ENCODE measurements around the gene CAPSL. TPM values are rescaled to one million over a fixed set of nuclear protein-coding genes. Genes with fewer than 3 reads are reported as not detected.

The CAPSL gene
- total and polyA plus RNA-seq, 2 donors (not counting 3 experiments of a cell fraction or from before 2014, with no cell fraction given) = not detected

DNA sequence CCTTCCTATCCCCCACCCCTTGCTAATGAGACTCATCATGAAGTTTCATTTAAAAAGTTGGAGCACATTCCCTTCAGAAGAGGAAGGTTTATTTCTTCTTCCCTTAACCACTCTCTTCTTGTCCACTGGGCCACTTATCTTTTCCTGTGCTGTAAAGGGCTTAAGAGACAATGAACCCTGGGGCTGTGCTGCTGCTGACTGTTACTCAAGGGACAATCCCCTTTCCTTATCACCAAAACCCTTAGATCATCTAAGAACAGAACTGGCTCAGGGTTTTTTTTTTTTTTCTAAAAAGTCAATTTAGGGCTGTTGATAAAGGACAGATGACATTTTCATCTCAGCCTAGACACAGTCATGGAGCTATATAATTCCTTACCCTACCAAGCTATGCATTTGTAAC is 29.6 kb downstream of the CAPSL start:
- intact Hi-C loops (cut with micrococcal nuclease) (no loop called here), dilution Hi-C loops (cut with MboI; ENCODE audit: extremely low pct_ligation_motif_present, low sequenced_read_pairs) (no loop called here)
- BruUV-seq (replicated peaks) = no TSS peak
- Histone ChIP-seq H3K9me1 (replicated peaks; ENCODE audit: control insufficient read depth, extremely low read depth, insufficient read depth, low read length) (no peaks in the 10 kb centered on the region), H4K20me1 (replicated peaks; ENCODE audit: control insufficient read depth, extremely low read depth, insufficient read depth, low read length) (no peaks in the 10 kb centered on the region), H3K4me3 (replicated peaks in 1 of 3; ENCODE audit: insufficient read depth in 1 of 3, low read depth in 1 of 3, low read length in 3 of 3) (no peak overlapping the region), H3K36me3 (ENCODE audit: control insufficient read depth in 2 of 2, extremely low read depth in 1 of 2, insufficient read depth in 2 of 2, low read length in 2 of 2) (no peaks in the 10 kb centered on the region), H3K4me1 (ENCODE audit: control insufficient read depth, extremely low read depth, insufficient read depth, low read length) (no peaks in the 10 kb centered on the region), H3K27me3 (ENCODE audit: control insufficient read depth in 2 of 2, insufficient read depth in 2 of 2, low read length in 2 of 2) (peaks cover 1 to 3% of the 10 kb centered on the region in 2 experiments), H3K27ac (ENCODE audit: insufficient read depth, low read depth, low read length) (no peak overlapping the region), H3K4me2 (ENCODE audit: insufficient read depth, low read length) (no peak overlapping the region), H3K79me2 (ENCODE audit: control insufficient read depth, insufficient read depth, low read length) (no peaks in the 10 kb centered on the region), H3K9ac (replicated peaks; ENCODE audit: extremely low read depth, insufficient read depth, low read length) (no peak overlapping the region), H2AFZ (ENCODE audit: low read depth, low read length) (no peak overlapping the region), H3K9me3 (replicated peaks; ENCODE audit: control insufficient read depth, insufficient read depth, low read length) (no peaks in the 10 kb centered on the region)
- TF ChIP-seq JUN (IDR thresholded peaks at IDR 0.05; ENCODE audit: borderline replicate concordance, insufficient read depth, insufficient read length, low read depth) = no peak
- ChIA-PET POLR2A (no interaction called here), CTCF (interaction anchor here (0.8 kb wide), 1 partner anchor 15 kb away, joined by 4 read pairs; no protein-coding TSS in a partner anchor)
- DNase-seq (ENCODE audit: low read depth, low spot score) = no peak
- no peak for FAIRE-seq

DNA sequence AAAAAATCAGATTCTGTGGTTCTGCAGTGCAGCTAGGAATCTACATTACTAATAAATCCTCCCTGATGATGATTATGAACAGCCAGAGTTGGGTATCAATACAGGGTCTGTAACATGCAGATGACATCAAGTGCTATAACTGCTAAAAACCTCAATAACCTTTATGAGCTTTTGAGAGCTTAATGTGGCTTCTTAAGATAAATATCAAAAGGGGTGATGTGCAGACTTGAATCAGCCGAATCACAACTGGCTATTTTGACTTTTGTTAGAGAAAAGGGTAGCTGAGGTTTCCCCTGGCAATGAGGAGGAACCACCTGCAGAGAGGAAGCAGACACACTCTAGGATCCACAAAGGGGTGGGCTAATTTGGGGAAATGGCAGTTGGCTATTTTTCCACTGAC is 30.2 kb downstream of the CAPSL start:
- Histone ChIP-seq H4K20me1 (replicated peaks; ENCODE audit: control insufficient read depth, extremely low read depth, insufficient read depth, low read length) (no peaks in the 10 kb centered on the region), H3K27me3 (ENCODE audit: control insufficient read depth in 2 of 2, insufficient read depth in 2 of 2, low read length in 2 of 2) (peaks cover 1 to 3% of the 10 kb centered on the region in 2 experiments), H2AFZ (ENCODE audit: low read depth, low read length) (no peak overlapping the region), H3K9ac (replicated peaks; ENCODE audit: extremely low read depth, insufficient read depth, low read length) (no peak overlapping the region), H3K4me3 (replicated peaks in 1 of 3; ENCODE audit: insufficient read depth in 1 of 3, low read depth in 1 of 3, low read length in 3 of 3) (no peak overlapping the region), H3K9me3 (replicated peaks; ENCODE audit: control insufficient read depth, insufficient read depth, low read length) (no peaks in the 10 kb centered on the region), H3K4me1 (ENCODE audit: control insufficient read depth, extremely low read depth, insufficient read depth, low read length) (no peaks in the 10 kb centered on the region), H3K4me2 (ENCODE audit: insufficient read depth, low read length) (no peak overlapping the region), H3K79me2 (ENCODE audit: control insufficient read depth, insufficient read depth, low read length) (no peaks in the 10 kb centered on the region), H3K9me1 (replicated peaks; ENCODE audit: control insufficient read depth, extremely low read depth, insufficient read depth, low read length) (no peaks in the 10 kb centered on the region), H3K27ac (ENCODE audit: insufficient read depth, low read depth, low read length) (no peak overlapping the region), H3K36me3 (ENCODE audit: control insufficient read depth in 2 of 2, extremely low read depth in 1 of 2, insufficient read depth in 2 of 2, low read length in 2 of 2) (no peaks in the 10 kb centered on the region)
- dilution Hi-C loops (cut with MboI; ENCODE audit: extremely low pct_ligation_motif_present, low sequenced_read_pairs) (no loop called here), intact Hi-C loops (cut with micrococcal nuclease) (no loop called here)
- FAIRE-seq (no peak), DNase-seq (ENCODE audit: low read depth, low spot score) (no peak)
- ChIA-PET CTCF (interaction anchor here (0.8 kb wide), 1 partner anchor 15 kb away, joined by 4 read pairs; no protein-coding TSS in a partner anchor), POLR2A (no interaction called here)
- no peak for TF ChIP-seq EZH2 (IDR thresholded peaks at IDR 0.05; ENCODE audit: borderline replicate concordance, low read depth, low read length, severe bottlenecking)
- TF ChIP-seq POLR2AphosphoS5 (IDR thresholded peaks at IDR 0.05; ENCODE audit: insufficient read depth, low read depth, low read length) = no peak
- TF ChIP-seq, protein P1, sequence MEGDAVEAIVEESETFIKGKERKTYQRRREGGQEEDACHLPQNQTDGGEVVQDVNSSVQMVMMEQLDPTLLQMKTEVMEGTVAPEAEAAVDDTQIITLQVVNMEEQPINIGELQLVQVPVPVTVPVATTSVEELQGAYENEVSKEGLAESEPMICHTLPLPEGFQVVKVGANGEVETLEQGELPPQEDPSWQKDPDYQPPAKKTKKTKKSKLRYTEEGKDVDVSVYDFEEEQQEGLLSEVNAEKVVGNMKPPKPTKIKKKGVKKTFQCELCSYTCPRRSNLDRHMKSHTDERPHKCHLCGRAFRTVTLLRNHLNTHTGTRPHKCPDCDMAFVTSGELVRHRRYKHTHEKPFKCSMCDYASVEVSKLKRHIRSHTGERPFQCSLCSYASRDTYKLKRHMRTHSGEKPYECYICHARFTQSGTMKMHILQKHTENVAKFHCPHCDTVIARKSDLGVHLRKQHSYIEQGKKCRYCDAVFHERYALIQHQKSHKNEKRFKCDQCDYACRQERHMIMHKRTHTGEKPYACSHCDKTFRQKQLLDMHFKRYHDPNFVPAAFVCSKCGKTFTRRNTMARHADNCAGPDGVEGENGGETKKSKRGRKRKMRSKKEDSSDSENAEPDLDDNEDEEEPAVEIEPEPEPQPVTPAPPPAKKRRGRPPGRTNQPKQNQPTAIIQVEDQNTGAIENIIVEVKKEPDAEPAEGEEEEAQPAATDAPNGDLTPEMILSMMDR (IDR thresholded peaks at IDR 0.05; ENCODE audit: extremely low read depth in 1 of 2, insufficient read depth in 1 of 2, low read depth in 1 of 2, low read length in 2 of 2) = no peak
- no peak for TF ChIP-seq MYC (IDR thresholded peaks at IDR 0.05; ENCODE audit: low read depth, low read length)
- no peak for TF ChIP-seq JUN (IDR thresholded peaks at IDR 0.05; ENCODE audit: borderline replicate concordance, insufficient read depth, insufficient read length, low read depth)
- no peak for TF ChIP-seq POLR2A (IDR thresholded peaks at IDR 0.05; ENCODE audit: low read depth, low read length)
- TF ChIP-seq, protein P2, sequence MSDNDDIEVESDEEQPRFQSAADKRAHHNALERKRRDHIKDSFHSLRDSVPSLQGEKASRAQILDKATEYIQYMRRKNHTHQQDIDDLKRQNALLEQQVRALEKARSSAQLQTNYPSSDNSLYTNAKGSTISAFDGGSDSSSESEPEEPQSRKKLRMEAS (IDR thresholded peaks at IDR 0.05; ENCODE audit: insufficient read depth, insufficient read length) = no peak
- no peak for TF ChIP-seq FOS (IDR thresholded peaks at IDR 0.05; ENCODE audit: borderline replicate concordance, insufficient read depth, low read length)
- no peak for TF ChIP-seq GATA2 (IDR thresholded peaks at IDR 0.05; ENCODE audit: insufficient read depth, insufficient read length, low read depth, low read length)
- BruUV-seq (replicated peaks) = no TSS peak

Data from endothelial cell of umbilical vein (primary cell).